Hematopoietic multipotent progenitor cell treated with erythropoietin and hydrocortisone succinate and interleukin-3 and kit ligand, for 15 days (in vitro differentiated cells): Measurements from ENCODE around the gene BPGM.

Experiments
- DNase-seq: peaks from one replicate; pipeline ENCODE4 v3.0.0-alpha.2; 2015; ENCODE audit warnings: low spot score

The BPGM gene

GRCh38 chr7:134697205-134697886, 50.7 kb downstream of the BPGM start:
- DNase-seq = no peak

GRCh38 chr7:134698481-134698880, 51.8 kb downstream of the BPGM start:
- DNase-seq = no peak

- no peak for DNase-seq
These were observed 52.6 kb downstream of the BPGM start for GRCh38 chr7:134699021-134699818.

GRCh38 chr7:134699899-134700298, 53.2 kb downstream of the BPGM start:
- DNase-seq = no peak

GRCh38 chr7:134701272-134701671, 54.6 kb downstream of the BPGM start:
- DNase-seq = peak; percentile 65

- DNase-seq = no peak
These were observed 56.0 kb downstream of the BPGM start for GRCh38 chr7:134702366-134703240.

GRCh38 chr7:134703241-134703594, 56.6 kb downstream of the BPGM start:
- no peak for DNase-seq

GRCh38 chr7:134703782-134704181, 57.1 kb downstream of the BPGM start:
- no peak for DNase-seq

GRCh38 chr7:134704827-134705226, 58.2 kb downstream of the BPGM start:
- no peak for DNase-seq

GRCh38 chr7:134705716-134706115, 59.1 kb downstream of the BPGM start:
- no peak for DNase-seq

GRCh38 chr7:134706468-134706867, 59.8 kb downstream of the BPGM start:
- DNase-seq = no peak

GRCh38 chr7:134707663-134708378, 61.2 kb downstream of the BPGM start:
- DNase-seq = no peak

- DNase-seq = no peak
These were observed 62.0 kb downstream of the BPGM start for GRCh38 chr7:134708692-134709091.

GRCh38 chr7:134709197-134709596, 62.5 kb downstream of the BPGM start:
- DNase-seq = no peak

GRCh38 chr7:134710511-134710853, 63.8 kb downstream of the BPGM start:
- DNase-seq = no peak

- DNase-seq = no peak
These were observed 64.4 kb downstream of the BPGM start for GRCh38 chr7:134710854-134711624.

- DNase-seq = no peak
These were observed 65.5 kb downstream of the BPGM start for GRCh38 chr7:134712196-134712595.

- no peak for DNase-seq
These were observed 68.0 kb downstream of the BPGM start for GRCh38 chr7:134714470-134715205.

GRCh38 chr7:134718211-134718875, 71.7 kb downstream of the BPGM start:
- DNase-seq = no peak
